NB4 (cell line): Measurements from ENCODE around the gene DOCK2.

Experiments
- MYC ChIP-seq: IDR thresholded peaks from 2 replicates; pipeline ENCODE4 v1.6.1; 2011; ENCODE audit warnings: low read depth, low read length
- POLR2A ChIP-seq: IDR thresholded peaks from 2 replicates; pipeline ENCODE4 v1.6.1; 2011; ENCODE audit warnings: mild to moderate bottlenecking; ENCODE audit not compliant: insufficient read length; ENCODE audit errors: extremely low read depth
- TF ChIP-seq, protein P1 (sequence below): IDR thresholded peaks from one replicate; pipeline ENCODE4 v1.5.1; 2012; ENCODE audit warnings: low read depth, low read length
- TF ChIP-seq, protein P2 (sequence below): IDR thresholded peaks from 2 replicates; pipeline ENCODE4 v1.6.1; 2011; ENCODE audit warnings: low read depth, low read length

DNA sequence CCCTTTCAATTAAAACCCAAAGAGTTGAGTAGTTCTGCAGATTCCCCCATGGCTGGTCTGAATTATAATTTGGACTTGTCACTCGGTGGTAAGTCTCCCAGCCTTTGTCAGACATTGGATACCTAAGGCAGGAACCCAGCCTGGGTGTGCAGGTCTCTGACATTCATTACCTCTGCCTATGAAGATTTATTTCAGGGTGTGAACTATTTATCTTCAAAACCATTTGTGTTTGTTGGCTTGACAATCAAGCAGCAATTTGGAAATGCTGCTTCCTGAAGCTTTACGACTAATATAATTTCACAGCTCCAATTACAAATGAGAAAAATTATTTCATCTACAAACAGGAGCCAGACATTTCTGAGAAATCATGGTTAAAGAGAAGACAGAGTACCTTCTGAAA lies 160.5 kb downstream of the DOCK2 start:
- TF ChIP-seq, protein P1, sequence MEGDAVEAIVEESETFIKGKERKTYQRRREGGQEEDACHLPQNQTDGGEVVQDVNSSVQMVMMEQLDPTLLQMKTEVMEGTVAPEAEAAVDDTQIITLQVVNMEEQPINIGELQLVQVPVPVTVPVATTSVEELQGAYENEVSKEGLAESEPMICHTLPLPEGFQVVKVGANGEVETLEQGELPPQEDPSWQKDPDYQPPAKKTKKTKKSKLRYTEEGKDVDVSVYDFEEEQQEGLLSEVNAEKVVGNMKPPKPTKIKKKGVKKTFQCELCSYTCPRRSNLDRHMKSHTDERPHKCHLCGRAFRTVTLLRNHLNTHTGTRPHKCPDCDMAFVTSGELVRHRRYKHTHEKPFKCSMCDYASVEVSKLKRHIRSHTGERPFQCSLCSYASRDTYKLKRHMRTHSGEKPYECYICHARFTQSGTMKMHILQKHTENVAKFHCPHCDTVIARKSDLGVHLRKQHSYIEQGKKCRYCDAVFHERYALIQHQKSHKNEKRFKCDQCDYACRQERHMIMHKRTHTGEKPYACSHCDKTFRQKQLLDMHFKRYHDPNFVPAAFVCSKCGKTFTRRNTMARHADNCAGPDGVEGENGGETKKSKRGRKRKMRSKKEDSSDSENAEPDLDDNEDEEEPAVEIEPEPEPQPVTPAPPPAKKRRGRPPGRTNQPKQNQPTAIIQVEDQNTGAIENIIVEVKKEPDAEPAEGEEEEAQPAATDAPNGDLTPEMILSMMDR = no peak
- TF ChIP-seq POLR2A (no peak), MYC (no peak)
- TF ChIP-seq, protein P2, sequence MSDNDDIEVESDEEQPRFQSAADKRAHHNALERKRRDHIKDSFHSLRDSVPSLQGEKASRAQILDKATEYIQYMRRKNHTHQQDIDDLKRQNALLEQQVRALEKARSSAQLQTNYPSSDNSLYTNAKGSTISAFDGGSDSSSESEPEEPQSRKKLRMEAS = no peak
